ENCODE measurements around the gene CTXND1. TPM values are rescaled to one million over a fixed set of nuclear protein-coding genes. Genes with fewer than 3 reads are reported as not detected.
A peak's percentile ranks its signal among the peaks of the same experiment; 100 is the strongest.

The CTXND1 gene
- total and polyA plus RNA-seq, 5 donors = 0.29 to 3.9 (median 0.53) TPM

DNA sequence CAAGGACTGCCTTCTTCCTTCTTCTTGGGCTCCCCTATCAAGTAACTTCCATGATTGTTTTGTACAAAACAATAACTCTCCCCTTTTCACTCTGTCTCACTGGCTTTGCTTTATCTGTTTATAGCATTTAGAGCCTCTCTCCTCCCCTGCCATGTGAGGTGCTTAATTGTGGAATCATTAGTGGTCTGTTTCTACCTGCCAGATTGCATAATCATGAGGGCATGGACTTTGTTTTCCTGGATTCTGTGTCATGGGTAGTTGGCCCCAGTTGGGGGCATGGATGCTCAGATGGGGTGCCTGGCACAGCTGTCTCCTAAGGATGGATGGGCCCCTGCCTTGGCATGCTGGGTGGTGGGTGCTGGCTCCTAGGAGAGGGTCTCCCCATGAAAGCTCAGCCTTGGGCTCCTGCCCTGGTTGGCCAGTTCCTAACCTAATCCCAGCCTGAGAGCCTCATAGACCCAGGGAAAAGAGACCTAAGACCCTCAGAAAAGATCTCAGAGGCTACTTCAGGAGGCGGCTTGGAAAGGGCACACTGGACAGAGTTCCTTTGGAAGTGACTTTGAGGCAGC is 8.0 kb upstream of the CTXND1 start:
- intact Hi-C loops (cut with DNase I) = no loop called here

DNA sequence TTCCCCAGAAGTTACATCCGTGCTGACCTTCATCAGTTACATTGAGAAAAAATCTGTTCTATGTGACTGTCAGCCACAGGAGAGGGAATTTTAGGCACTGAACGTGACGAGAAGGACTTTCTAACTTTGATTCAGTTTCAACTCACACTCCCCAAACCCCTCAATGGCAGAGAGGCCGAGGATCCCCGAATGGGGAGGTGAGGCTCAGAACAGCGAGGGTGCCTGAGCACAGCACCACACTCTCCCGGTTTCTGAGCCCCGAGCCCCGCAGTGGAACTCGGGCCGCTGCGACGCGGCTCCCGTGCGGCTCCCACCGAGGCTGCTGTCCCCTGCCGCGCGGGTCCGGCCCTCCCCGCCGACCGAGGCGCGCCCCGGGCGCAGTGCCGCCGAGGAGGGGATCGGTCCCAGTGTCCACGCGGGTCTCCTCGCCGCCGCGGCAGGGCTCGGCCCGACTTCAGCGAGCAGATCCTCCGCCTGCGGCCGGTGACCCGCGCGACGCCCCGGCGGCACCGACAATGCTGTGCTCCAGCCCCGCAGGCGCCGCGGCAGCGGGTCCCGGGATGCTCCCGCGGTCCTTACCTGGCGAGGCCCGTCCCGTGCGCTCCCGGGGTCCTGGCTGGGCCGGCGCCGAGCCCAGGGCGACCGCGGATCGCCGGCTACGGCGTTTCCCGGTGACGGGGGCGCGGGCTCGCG is 439 bp downstream of the CTXND1 start:
- Histone ChIP-seq H3K9me3 (ENCODE audit: control insufficient read depth, low read length) (no peaks in the 10 kb centered on the region), H3K27ac (ENCODE audit: low read length) (no peak overlapping the region), H3K4me3 (ENCODE audit: low read length) (peak overlapping the region; percentile 43), H3K27me3 (ENCODE audit: control insufficient read depth, insufficient read depth) (no peaks in the 10 kb centered on the region), H3K4me1 (ENCODE audit: control insufficient read depth, insufficient read depth, low read length) (no peaks in the 10 kb centered on the region)
- 1% methylated on average over 79 of the region's 79 CpGs for WGBS
- intact Hi-C loops (cut with DNase I) = no loop called here
- DNase-seq = peak in 2 of 3 donors; percentile 55 to 68
- ATAC-seq = peak; percentile 25 to 38

More for the DNA sequence above, 8.0 kb upstream of the CTXND1 start:
- no peak overlapping the region for H3K4me3 ChIP-seq (ENCODE audit: low read length)
- H3K9me3 ChIP-seq (ENCODE audit: control insufficient read depth, low read length) = no peaks in the 10 kb centered on the region
- no peak for ATAC-seq
- WGBS = 75% methylated on average over 1 of the region's 1 CpG
- H3K27ac ChIP-seq (ENCODE audit: low read length) = no peak overlapping the region
- no peaks in the 10 kb centered on the region for H3K27me3 ChIP-seq (ENCODE audit: control insufficient read depth, insufficient read depth)
- DNase-seq = no peak
- no peaks in the 10 kb centered on the region for H3K4me1 ChIP-seq (ENCODE audit: control insufficient read depth, insufficient read depth, low read length)

DNA sequence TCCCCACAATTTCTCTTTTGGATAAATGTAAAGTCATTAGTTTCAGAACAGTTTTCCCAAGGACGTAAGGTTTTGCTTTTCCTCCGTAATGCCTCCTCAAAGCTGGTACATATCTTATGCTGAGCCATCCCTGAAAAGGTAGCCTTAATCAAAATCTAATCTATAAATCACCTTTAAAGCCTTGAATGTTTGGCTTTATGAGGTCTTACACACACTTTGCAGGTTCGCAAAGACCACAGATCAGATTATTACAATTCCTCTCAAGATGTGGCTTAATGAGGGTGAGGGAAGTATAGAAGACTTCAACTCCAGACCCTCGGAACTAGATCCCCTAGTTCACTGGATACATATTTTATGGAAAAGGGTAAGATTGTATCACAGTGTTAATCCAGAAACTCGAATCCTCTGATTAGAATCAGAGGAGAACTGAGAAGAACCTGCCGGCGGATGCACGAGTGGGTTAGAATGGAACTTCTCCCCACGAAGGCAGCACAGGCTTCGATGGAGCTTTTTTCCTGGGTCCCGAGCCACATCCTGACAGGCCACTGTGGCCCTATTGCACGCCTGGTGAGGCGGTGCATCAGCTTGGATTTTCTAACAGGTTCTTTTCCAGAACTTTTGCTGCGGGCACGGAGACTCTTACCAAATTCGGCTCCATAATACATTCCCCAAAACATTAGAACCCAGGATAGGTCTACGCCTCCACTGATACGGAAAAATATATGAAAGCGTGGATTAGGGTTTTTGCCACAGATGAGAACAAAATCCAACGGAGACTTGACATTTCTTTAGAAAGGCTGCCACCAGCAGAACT is 1.2 kb downstream of the CTXND1 start:
- peak overlapping the region; percentile 43 for H3K4me3 ChIP-seq (ENCODE audit: low read length)
- DNase-seq (no peak), ATAC-seq (no peak)
- WGBS = 72% methylated on average over 20 of the region's 20 CpGs
- H3K9me3 ChIP-seq (ENCODE audit: control insufficient read depth, low read length) = no peaks in the 10 kb centered on the region
- H3K27ac ChIP-seq (ENCODE audit: low read length) = no peak overlapping the region
- no peaks in the 10 kb centered on the region for H3K27me3 ChIP-seq (ENCODE audit: control insufficient read depth, insufficient read depth)
- intact Hi-C loops (cut with DNase I) = no loop called here
- H3K4me1 ChIP-seq (ENCODE audit: control insufficient read depth, insufficient read depth, low read length) = no peaks in the 10 kb centered on the region

DNA sequence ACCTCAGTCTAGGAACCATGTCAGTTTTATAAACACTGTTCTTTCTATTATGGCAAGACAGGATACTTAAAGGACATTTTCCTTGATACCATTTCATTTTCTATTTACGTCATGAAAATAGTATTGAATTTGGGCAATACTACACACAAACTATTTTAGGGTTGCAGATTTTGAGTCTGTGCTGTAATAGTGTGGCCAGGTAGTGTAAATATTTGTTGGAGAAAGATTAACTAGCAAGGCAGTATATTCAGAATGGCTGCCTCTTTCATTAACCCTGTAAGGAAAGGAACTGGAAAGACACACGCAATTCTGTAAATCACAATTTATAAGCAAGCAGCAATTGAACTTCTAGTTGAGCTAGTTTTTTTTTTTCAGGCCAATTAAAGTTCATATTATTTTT is 2.0 kb downstream of the CTXND1 start:
- H3K27me3 ChIP-seq (ENCODE audit: control insufficient read depth, insufficient read depth) = no peaks in the 10 kb centered on the region
- no peaks in the 10 kb centered on the region for H3K9me3 ChIP-seq (ENCODE audit: control insufficient read depth, low read length)
- no peaks in the 10 kb centered on the region for H3K4me1 ChIP-seq (ENCODE audit: control insufficient read depth, insufficient read depth, low read length)
- no peak overlapping the region for H3K27ac ChIP-seq (ENCODE audit: low read length)
- no peak overlapping the region for H3K4me3 ChIP-seq (ENCODE audit: low read length)
- 73% methylated on average over 2 of the region's 2 CpGs for WGBS
- ATAC-seq (no peak), DNase-seq (no peak)
- intact Hi-C loops (cut with DNase I) = no loop called here

DNA sequence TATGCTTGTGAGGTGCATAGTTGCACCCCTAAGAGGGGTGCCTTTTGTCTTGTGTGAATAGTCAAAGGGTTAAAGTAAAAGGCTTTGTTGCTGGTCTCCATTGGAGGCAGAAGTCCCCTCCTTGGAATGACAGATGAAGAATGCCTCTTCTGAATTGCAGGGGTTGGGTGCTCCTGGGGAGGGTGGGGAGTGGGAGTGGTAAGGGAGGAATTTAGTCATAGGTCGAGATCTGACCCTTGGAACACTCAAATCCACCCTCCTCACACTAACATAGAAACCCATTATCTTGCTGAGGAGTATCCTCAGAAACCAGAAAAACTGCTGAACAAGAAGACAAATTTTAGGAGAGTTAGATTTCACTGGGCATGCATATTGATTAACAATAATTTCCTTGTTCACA is 4.7 kb downstream of the CTXND1 start:
- ATAC-seq (no peak), DNase-seq (no peak)
- H3K9me3 ChIP-seq (ENCODE audit: control insufficient read depth, low read length) = no peaks in the 10 kb centered on the region
- intact Hi-C loops (cut with DNase I) = no loop called here
- H3K27ac ChIP-seq (ENCODE audit: low read length) = no peak overlapping the region
- no peaks in the 10 kb centered on the region for H3K27me3 ChIP-seq (ENCODE audit: control insufficient read depth, insufficient read depth)
- H3K4me1 ChIP-seq (ENCODE audit: control insufficient read depth, insufficient read depth, low read length) = no peaks in the 10 kb centered on the region
- H3K4me3 ChIP-seq (ENCODE audit: low read length) = no peak overlapping the region
- WGBS = 45% methylated on average over 1 of the region's 1 CpG

DNA sequence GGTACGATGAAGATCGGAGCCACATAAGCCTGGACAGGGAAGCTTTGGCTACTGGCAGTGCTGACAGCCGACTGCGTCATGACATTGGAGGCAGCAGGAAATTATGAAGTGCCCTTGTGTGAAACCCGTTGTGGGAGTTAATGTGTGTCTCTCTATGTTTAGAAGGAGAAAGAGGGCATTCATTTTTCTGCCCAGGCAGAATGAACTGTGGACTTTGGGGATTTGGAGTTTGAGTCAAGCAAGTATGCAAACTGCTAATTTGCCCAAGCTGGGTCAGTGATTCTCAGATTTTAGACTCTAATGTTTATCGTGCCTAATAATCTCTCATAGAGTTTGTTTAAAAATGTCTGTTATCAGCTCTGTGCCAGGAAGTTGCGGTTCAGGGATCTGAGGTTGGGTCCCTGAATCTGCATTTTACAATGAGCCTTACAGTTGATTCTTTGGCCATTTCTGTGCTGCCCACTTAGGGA is 5.6 kb downstream of the CTXND1 start:
- Histone ChIP-seq H3K4me3 (ENCODE audit: low read length) (no peak overlapping the region), H3K9me3 (ENCODE audit: control insufficient read depth, low read length) (no peaks in the 10 kb centered on the region), H3K27me3 (ENCODE audit: control insufficient read depth, insufficient read depth) (no peaks in the 10 kb centered on the region), H3K27ac (ENCODE audit: low read length) (no peak overlapping the region), H3K4me1 (ENCODE audit: control insufficient read depth, insufficient read depth, low read length) (no peaks in the 10 kb centered on the region)
- intact Hi-C loops (cut with DNase I) = no loop called here
- WGBS = 43% methylated on average over 7 of the region's 7 CpGs
- DNase-seq (no peak), ATAC-seq (peak in 1 of 2 donors; percentile 35)

DNA sequence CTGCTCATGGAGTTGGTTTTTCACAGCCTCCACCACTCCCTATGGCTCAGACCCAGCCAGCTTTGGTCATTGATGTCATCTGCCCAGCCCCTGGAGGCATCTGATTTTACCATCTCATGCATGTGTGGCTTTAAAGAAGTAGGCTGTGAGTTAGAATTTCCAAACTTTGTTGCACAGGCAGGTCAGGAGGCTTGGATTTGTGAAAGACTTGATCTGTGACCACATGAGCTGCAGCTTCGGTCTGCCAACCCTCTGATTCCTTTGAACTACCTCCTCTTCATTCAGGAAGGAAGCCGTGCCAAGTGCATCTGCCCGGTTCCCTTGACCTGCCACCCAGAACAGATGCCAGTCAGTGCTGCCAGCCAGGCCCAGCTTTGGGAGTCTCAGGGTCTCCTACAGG is 9.2 kb downstream of the CTXND1 start:
- intact Hi-C loops (cut with DNase I) = loop anchor here in 1 of 4 donors (5.0 kb wide), 1 partner anchor 69 kb away; no protein-coding TSS in a partner anchor
- Histone ChIP-seq H3K4me3 (ENCODE audit: low read length) (no peak overlapping the region), H3K27me3 (ENCODE audit: control insufficient read depth, insufficient read depth) (no peaks in the 10 kb centered on the region), H3K27ac (ENCODE audit: low read length) (no peak overlapping the region), H3K9me3 (ENCODE audit: control insufficient read depth, low read length) (no peaks in the 10 kb centered on the region), H3K4me1 (ENCODE audit: control insufficient read depth, insufficient read depth, low read length) (no peaks in the 10 kb centered on the region)
- 51% methylated on average over 3 of the region's 3 CpGs for WGBS
- ATAC-seq (no peak), DNase-seq (no peak)

DNA sequence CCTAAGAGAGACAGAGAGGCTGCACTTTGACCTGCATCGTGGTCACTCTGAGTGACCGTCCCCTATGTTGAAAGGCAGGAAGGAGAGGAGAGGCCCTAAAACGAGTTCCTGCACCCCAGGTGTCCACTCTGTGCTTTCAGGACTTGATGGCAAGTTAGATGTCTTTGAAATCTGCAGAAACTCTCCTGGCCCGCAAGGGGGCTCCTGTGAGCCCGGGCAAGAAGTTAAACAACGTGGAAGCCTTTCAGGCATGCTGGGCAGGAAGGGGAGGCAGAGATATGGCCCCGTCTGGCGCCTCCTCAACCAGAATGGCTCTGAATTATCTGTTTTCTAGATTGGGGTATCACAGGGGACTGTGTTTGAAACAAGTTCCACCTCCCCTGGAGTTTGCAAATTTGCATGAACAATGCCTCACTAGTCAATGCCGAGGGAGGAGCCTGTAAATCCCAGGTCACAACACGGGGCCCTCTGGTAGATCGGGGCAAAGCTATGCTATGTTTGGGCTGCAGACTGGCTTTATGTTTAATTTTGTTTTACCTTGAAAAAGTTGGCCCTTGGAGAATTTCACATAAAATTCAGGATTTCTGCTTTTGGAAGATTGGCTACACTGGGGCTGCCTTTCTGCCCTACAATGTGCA is 9.8 kb downstream of the CTXND1 start:
- 37% methylated on average over 11 of the region's 11 CpGs for WGBS
- intact Hi-C loops (cut with DNase I) = loop anchor here in 1 of 4 donors (5.0 kb wide), 1 partner anchor 70 kb away; no protein-coding TSS in a partner anchor
- Histone ChIP-seq H3K27ac (ENCODE audit: low read length) (no peak overlapping the region), H3K27me3 (ENCODE audit: control insufficient read depth, insufficient read depth) (no peaks in the 10 kb centered on the region), H3K9me3 (ENCODE audit: control insufficient read depth, low read length) (no peaks in the 10 kb centered on the region), H3K4me3 (ENCODE audit: low read length) (no peak overlapping the region), H3K4me1 (ENCODE audit: control insufficient read depth, insufficient read depth, low read length) (no peaks in the 10 kb centered on the region)
- DNase-seq (peak in 1 of 3 donors; percentile 16), ATAC-seq (peak; percentile 28 to 34)

DNA sequence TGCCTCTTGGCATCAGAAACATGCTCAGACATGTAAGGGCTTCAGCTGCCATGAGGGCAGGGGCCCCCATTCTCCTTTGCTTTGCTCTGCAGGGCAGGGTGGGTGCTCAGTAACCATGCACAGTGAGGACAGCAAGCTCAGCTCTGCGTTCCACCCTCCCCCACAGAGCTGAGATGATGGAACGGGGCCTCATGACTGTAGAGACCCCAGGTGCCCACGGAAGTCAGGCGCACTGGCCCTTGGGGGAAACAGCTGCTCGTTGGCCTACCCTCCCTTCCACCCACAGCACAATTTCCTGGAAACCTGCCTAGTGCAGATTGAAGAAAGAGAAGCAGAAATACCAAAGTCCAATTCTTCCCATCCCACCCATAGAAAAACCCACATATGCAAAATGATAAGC is 10.5 kb downstream of the CTXND1 start:
- ATAC-seq = no peak
- Histone ChIP-seq H3K9me3 (ENCODE audit: control insufficient read depth, low read length) (no peaks in the 10 kb centered on the region), H3K27ac (ENCODE audit: low read length) (no peak overlapping the region), H3K27me3 (ENCODE audit: control insufficient read depth, insufficient read depth) (no peaks in the 10 kb centered on the region), H3K4me3 (ENCODE audit: low read length) (no peak overlapping the region), H3K4me1 (ENCODE audit: control insufficient read depth, insufficient read depth, low read length) (no peaks in the 10 kb centered on the region)
- no peak for DNase-seq
- WGBS = 48% methylated on average over 5 of the region's 5 CpGs
- intact Hi-C loops (cut with DNase I) = loop anchor here in 1 of 4 donors (5.0 kb wide), 1 partner anchor 71 kb away; no protein-coding TSS in a partner anchor

DNA sequence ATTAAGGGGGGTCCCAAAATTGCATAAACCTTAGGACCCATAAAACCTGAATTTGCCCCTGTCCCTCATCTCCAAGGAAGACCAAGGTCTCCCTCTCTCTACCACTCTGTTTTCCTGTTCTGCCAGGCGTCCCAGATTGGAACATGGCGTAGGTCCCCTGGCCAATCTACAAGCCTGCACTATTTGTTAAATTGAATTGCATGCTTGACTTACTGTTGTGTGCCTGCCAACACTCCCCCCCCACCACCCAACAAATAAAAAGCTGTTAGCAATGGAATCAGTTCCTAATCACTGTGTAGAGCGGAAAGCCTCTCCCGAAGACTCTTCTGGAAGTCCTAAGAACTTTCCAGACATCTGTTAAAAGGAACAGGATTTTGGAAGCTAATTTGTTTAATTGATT is 11.7 kb downstream of the CTXND1 start:
- Histone ChIP-seq H3K4me3 (ENCODE audit: low read length) (no peak overlapping the region), H3K27me3 (ENCODE audit: control insufficient read depth, insufficient read depth) (no peaks in the 10 kb centered on the region), H3K27ac (ENCODE audit: low read length) (no peak overlapping the region), H3K4me1 (ENCODE audit: control insufficient read depth, insufficient read depth, low read length) (no peaks in the 10 kb centered on the region), H3K9me3 (ENCODE audit: control insufficient read depth, low read length) (no peaks in the 10 kb centered on the region)
- WGBS = 76% methylated on average over 4 of the region's 4 CpGs
- DNase-seq (no peak), ATAC-seq (no peak)
- intact Hi-C loops (cut with DNase I) = loop anchor here in 1 of 4 donors (5.0 kb wide), 1 partner anchor 72 kb away; no protein-coding TSS in a partner anchor
